ENCODE results near the gene DNAL1.

DNA sequence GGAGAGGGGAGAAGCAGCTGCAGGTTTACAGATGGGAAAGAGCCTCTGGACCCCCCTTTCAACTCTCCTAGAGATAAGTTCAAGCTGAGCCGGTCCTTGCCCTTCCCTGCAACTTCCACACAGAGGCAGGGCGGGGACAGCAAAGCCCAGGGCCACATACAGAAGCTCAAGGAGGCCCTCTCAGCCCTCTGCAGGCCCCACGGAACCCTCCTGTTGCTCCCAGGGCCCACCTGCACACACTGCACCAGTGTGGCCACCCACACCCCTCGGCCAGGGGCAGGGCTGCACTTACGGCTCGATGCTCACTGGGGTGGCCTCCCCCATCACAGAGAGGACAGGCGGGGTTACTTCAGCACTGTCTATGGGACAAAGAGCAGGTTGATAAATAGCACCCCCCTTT is 82.4 kb downstream of the DNAL1 start:
- TF ChIP-seq CTCF (IDR thresholded peaks at IDR 0.05; ENCODE audit: borderline replicate concordance, extremely low read depth, low read length, poor library complexity, severe bottlenecking) = no peak
- TF ChIP-seq EZH2 (IDR thresholded peaks at IDR 0.05; ENCODE audit: borderline replicate concordance, low read depth, low read length, severe bottlenecking) = no peak
